ENCODE measurements around the gene E2F4.

E2F4 gene

DNA sequence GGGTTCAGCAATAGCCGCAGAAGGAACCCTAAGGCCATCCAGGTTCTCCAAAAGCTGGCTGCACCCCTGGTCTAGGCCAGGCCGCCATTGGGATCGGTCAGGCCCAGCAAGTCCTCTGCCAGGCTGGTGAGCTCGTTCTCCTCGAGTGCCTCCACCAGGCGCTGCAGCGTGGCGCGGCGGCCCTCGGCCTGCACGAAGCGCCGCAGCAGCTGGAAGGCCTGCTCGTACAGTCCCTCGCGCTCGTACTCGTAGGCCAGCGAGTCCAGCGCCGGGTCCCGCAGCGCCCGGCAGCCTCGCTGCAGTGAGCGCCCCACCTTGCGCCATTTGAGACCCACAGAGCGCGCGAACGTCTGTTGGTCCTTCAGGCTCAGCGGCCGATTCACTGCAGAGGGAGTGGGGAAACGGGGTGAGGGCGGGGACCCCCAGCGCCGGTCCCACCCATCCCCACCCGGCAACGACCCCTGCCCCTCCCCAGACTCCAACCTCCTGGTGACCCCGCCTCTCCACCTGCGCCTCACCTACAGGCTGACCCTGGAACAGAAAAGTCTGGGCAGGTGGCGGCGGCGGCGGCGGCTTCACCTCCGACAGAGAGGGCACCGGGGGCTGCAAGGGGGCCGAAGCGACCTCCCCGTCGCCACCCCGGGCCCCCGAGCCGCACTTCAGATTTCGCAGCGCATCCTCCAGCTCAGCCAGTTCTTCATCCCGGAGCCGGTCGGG, 37.2 kb upstream of the E2F4 start:
- TF ChIP-seq ZNF274 (IDR thresholded peaks at IDR 0.05; ENCODE audit: low read depth, low read length) (no peak), SUZ12 (IDR thresholded peaks at IDR 0.05; ENCODE audit: extremely low read depth, insufficient read depth, insufficient read length) (peak; percentile 11)
- no peaks in the 10 kb centered on the region; the same call in 1 of the 2 replicates for H3K9me3 ChIP-seq (ENCODE audit: insufficient read depth, low read length)
- H3K36me3 ChIP-seq (ENCODE audit: insufficient read depth, insufficient read length, low read length), result peaks cover 3% of the 10 kb centered on the region
- peak overlapping the region; percentile 26 for H3K4me3 ChIP-seq (ENCODE audit: insufficient read length, low read depth)
- peak overlapping the region; percentile 57 for H3K9ac ChIP-seq (ENCODE audit: insufficient read length, low read depth)
- peaks cover 76% of the 10 kb centered on the region for H3K27me3 ChIP-seq (ENCODE audit: insufficient read depth, insufficient read length)
- DNase-seq (ENCODE audit: low read depth, low spot score), result no peak
- peaks cover 13% of the 10 kb centered on the region for H3K4me1 ChIP-seq (ENCODE audit: insufficient read depth, insufficient read length)

DNA sequence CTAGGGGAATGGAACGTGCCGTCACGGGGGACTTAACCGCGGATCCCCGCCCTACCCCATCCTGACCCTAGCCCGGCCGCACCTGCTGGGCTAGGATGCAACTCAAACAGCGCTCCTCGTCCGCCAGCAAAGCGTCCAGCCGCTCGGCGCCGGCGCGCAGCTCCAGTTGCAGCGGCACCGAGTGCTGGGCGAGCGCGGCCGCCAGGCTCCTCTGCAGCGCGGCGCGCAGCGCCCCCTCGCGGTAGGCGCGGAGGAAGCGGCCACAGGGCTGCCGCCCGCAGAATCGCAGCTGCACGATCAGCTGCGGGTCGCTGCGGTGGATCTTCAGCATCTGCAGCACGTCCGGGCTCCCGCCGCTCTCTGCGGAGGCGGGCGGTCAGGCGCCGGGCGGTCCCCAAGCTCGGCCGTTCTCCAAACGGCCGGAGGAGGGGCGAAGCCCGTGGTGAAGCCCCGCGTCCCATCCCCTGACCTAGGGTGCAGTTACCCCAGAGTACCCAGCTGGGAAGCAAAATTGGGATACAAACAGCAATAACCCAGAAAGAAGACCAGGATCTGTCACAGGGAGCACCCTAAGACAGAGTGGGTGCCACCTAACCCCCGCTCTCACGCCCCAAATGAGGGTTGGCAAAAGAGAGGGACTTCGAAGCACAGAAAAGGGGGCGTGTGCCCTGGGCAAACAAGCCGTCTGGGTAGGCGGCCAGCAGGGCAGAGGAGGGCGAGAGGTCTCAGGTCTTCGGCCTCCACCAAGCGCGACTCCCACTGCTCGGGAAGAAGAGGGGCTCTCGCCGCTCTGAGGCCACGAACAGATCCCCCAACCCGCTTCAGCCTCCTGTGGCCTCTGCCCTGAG, 36.4 kb upstream of the E2F4 start:
- H3K4me3 ChIP-seq (ENCODE audit: insufficient read length, low read depth), result peak overlapping the region; percentile 26
- H3K4me1 ChIP-seq (ENCODE audit: insufficient read depth, insufficient read length), result peaks cover 13% of the 10 kb centered on the region
- H3K27me3 ChIP-seq (ENCODE audit: insufficient read depth, insufficient read length), result peaks cover 83% of the 10 kb centered on the region
- H3K9me3 ChIP-seq (ENCODE audit: insufficient read depth, low read length), result no peaks in the 10 kb centered on the region
- no peaks in the 10 kb centered on the region for H3K36me3 ChIP-seq (ENCODE audit: insufficient read depth, insufficient read length, low read length)
- peak; percentile 55 for TF ChIP-seq SUZ12 (IDR thresholded peaks at IDR 0.05; ENCODE audit: extremely low read depth, insufficient read depth, insufficient read length)
- TF ChIP-seq ZNF274 (IDR thresholded peaks at IDR 0.05; ENCODE audit: low read depth, low read length), result no peak
- no peak for TF ChIP-seq YY1 (IDR thresholded peaks at IDR 0.05; ENCODE audit: insufficient read depth, insufficient read length)
- DNase-seq (ENCODE audit: low read depth, low spot score), result peak; percentile 71
- H3K9ac ChIP-seq (ENCODE audit: insufficient read length, low read depth), result peak overlapping the region; percentile 57

DNA sequence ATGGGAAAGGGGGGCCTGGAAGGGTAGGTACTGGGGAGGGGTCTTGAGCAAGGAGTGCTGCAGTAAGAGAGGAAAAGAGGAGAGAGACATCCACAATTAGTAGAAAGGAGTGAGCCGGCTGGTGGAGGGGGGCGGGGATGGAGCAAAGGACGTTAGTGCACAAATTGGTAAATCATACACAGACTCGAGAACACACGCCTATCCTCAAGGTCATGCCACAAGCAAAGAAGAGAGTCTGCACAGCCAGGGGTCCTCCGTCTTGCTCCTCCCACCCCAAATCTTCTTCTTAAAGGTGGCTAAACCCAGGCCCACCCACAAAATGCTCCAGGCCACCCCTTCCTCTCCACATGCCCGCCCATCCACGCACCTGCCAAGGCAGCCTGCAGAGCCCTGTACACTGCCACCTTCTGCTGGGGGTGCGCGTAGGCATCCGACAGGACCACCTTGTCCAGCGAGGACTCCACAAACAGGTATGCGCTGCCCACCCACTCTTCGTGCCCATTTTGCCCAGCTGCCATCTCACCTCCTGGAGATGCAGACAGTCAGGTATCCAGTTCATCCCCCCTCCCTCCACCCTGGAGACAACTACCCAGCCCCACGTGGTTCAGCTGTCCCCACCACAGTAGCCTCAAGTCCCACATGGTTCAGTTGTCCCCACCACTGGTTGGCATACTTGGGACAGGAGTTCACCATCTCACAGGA, 35.7 kb upstream of the E2F4 start:
- H3K27me3 ChIP-seq (ENCODE audit: insufficient read depth, insufficient read length), result peaks cover 90% of the 10 kb centered on the region
- no peak for DNase-seq (ENCODE audit: low read depth, low spot score)
- H3K4me1 ChIP-seq (ENCODE audit: insufficient read depth, insufficient read length), result peaks cover 10% of the 10 kb centered on the region
- no peaks in the 10 kb centered on the region for H3K36me3 ChIP-seq (ENCODE audit: insufficient read depth, insufficient read length, low read length)
- H3K9ac ChIP-seq (ENCODE audit: insufficient read length, low read depth), result peak overlapping the region; percentile 57
- H3K4me3 ChIP-seq (ENCODE audit: insufficient read length, low read depth), result no peak overlapping the region
- TF ChIP-seq SUZ12 (IDR thresholded peaks at IDR 0.05; ENCODE audit: extremely low read depth, insufficient read depth, insufficient read length) (no peak), YY1 (IDR thresholded peaks at IDR 0.05; ENCODE audit: insufficient read depth, insufficient read length) (no peak), ZNF274 (IDR thresholded peaks at IDR 0.05; ENCODE audit: low read depth, low read length) (no peak)
- no peaks in the 10 kb centered on the region for H3K9me3 ChIP-seq (ENCODE audit: insufficient read depth, low read length)

DNA sequence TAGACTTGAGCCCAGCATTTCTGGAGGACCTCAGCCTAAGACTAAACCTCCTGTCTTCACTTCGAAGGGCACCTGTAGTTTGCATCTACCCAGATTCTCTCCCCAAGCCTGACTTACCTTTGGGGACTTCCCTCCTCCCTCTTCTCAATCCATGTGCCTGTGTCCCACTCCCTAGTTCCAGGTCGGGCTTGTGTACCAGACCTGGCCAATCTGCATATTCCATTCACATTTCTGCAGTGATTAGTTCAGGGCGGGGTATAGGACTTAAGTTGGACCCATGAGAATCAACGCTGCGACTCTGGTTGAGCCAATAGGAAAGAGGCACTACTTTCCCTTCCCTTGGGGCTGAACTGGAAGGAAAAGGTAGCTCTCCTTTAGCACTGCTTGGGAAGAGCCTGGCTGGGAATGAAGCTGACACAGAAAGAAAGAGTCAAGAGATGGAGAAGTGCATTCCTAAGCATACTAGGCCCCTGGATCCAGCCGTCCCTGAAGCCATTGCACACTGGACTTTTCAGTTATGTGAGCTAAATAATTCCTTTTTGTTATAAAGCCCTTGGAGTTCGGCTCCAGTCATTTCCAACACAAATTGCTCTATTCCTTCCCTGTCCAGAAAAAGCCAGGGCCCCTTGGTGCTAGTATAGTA, 34.7 kb upstream of the E2F4 start:
- no peaks in the 10 kb centered on the region for H3K9me3 ChIP-seq (ENCODE audit: insufficient read depth, low read length)
- H3K4me1 ChIP-seq (ENCODE audit: insufficient read depth, insufficient read length), result peaks cover 5% of the 10 kb centered on the region
- H3K4me3 ChIP-seq (ENCODE audit: insufficient read length, low read depth), result no peak overlapping the region
- no peak for TF ChIP-seq ZNF274 (IDR thresholded peaks at IDR 0.05; ENCODE audit: low read depth, low read length)
- no peak for TF ChIP-seq SUZ12 (IDR thresholded peaks at IDR 0.05; ENCODE audit: extremely low read depth, insufficient read depth, insufficient read length)
- no peak for TF ChIP-seq YY1 (IDR thresholded peaks at IDR 0.05; ENCODE audit: insufficient read depth, insufficient read length)
- H3K36me3 ChIP-seq (ENCODE audit: insufficient read depth, insufficient read length, low read length), result no peaks in the 10 kb centered on the region
- H3K27me3 ChIP-seq (ENCODE audit: insufficient read depth, insufficient read length), result peaks cover 95% of the 10 kb centered on the region
- DNase-seq (ENCODE audit: low read depth, low spot score), result no peak
- no peak overlapping the region for H3K9ac ChIP-seq (ENCODE audit: insufficient read length, low read depth)

DNA sequence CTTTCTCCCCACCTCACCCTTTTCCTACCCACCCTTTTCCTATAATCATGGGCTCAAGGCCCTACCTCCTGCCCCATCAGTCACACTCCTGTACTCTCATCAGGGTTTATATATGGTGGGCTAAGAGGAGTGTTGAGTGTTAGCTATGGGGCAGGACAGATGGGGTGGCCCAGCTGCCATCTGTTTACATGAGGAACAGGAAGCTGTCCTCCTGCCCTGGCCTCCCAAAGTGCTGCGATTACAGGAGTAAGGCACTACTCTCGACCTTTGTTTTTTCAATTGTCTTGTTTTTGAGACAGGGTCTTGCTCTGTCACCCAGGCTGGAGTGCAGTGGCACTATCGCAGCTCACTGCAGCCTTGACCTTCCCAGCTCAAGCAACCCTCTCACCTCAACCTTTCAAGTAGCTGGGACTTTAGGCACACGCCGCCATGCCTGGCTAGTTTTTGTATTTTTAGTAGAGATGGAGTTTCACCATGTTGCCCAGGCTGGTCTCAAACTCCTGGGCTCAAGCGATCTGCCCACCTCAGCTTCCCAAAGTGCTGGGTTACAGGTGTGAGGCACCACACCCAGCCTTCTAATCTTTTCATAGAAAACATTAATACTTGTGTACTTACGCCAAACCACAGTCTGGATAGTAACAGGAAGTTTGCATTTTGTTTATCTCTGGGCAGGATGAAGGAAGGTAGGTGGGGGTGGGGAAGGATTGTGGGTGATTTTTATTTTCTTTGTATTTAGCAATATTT, 33.9 kb upstream of the E2F4 start:
- TF ChIP-seq YY1 (IDR thresholded peaks at IDR 0.05; ENCODE audit: insufficient read depth, insufficient read length), result no peak
- no peak for TF ChIP-seq SUZ12 (IDR thresholded peaks at IDR 0.05; ENCODE audit: extremely low read depth, insufficient read depth, insufficient read length)
- no peak for TF ChIP-seq ZNF274 (IDR thresholded peaks at IDR 0.05; ENCODE audit: low read depth, low read length)
- Histone ChIP-seq H3K4me1 (ENCODE audit: insufficient read depth, insufficient read length) (peaks cover 7% of the 10 kb centered on the region), H3K27me3 (ENCODE audit: insufficient read depth, insufficient read length) (peaks cover 98% of the 10 kb centered on the region), H3K9me3 (ENCODE audit: insufficient read depth, low read length) (no peaks in the 10 kb centered on the region), H3K36me3 (ENCODE audit: insufficient read depth, insufficient read length, low read length) (no peaks in the 10 kb centered on the region), H3K9ac (ENCODE audit: insufficient read length, low read depth) (no peak overlapping the region), H3K4me3 (ENCODE audit: insufficient read length, low read depth) (no peak overlapping the region)
- DNase-seq (ENCODE audit: low read depth, low spot score), result no peak

All from NT2/D1 (cell line).